Hepatocyte (in vitro differentiated cells): ENCODE measurements around the gene RICTOR.

Experiments
- CTCF ChIP-seq: fragments of 200-600 bp; sonication (generic); IDR thresholded peaks from 2 replicates; pipeline ENCODE4 v1.5.1; 2016; ENCODE audit warnings: antibody characterized with exemption, mild to moderate bottlenecking; ENCODE audit not compliant: poor library complexity
- EZH2 ChIP-seq: fragments of 200-600 bp; sonication (generic); IDR thresholded peaks from 2 replicates; pipeline ENCODE4 v1.6.1; 2016; ENCODE audit warnings: antibody characterized with exemption, mild to moderate bottlenecking, borderline replicate concordance
- EZH2phosphoT487 ChIP-seq: fragments of 200-600 bp; sonication (generic); IDR thresholded peaks from one replicate; pipeline ENCODE4 v1.6.1; 2018; ENCODE audit warnings: antibody characterized with exemption, mild to moderate bottlenecking, low read depth, moderate library complexity; ENCODE audit not compliant: unreplicated experiment, severe bottlenecking

- TF ChIP-seq EZH2phosphoT487 (no peak), EZH2 (no peak), CTCF (no peak)
Observed at GRCh38 chr5:38899936-38900335, 174.3 kb downstream of the RICTOR start.
